HG02588 (cell line): ENCODE measurements around the gene NRG2.

ENCODE experiments used
- ATAC-seq: cut with Tn5 transposase; IDR thresholded peaks from one replicate; pipeline ENCODE4 v1.9.1; 2021; ENCODE audit warnings: mild to moderate bottlenecking, moderate library complexity; ENCODE audit not compliant: unreplicated experiment

NRG2 gene

GRCh38 chr5:139845846-139846681 lies 197.0 kb downstream of the NRG2 start:
- ATAC-seq: no peak

GRCh38 chr5:139844472-139845145 lies 198.5 kb downstream of the NRG2 start:
- peak; percentile 42 for ATAC-seq

- no peak for ATAC-seq
These were observed 199.1 kb downstream of the NRG2 start for GRCh38 chr5:139843991-139844390.

- ATAC-seq: no peak
These were observed 200.8 kb downstream of the NRG2 start for GRCh38 chr5:139842321-139842720.

GRCh38 chr5:139841549-139841948 lies 201.6 kb downstream of the NRG2 start:
- ATAC-seq: no peak

- no peak for ATAC-seq
These were observed 203.2 kb downstream of the NRG2 start for GRCh38 chr5:139839918-139840317.

GRCh38 chr5:139839232-139839815 lies 203.8 kb downstream of the NRG2 start:
- no peak for ATAC-seq

- ATAC-seq: no peak
These were observed 204.5 kb downstream of the NRG2 start for GRCh38 chr5:139838381-139839197.

GRCh38 chr5:139837711-139838380 lies 205.3 kb downstream of the NRG2 start:
- ATAC-seq: no peak

GRCh38 chr5:139836469-139837208 lies 206.5 kb downstream of the NRG2 start:
- ATAC-seq: no peak

GRCh38 chr5:139835656-139836055 lies 207.4 kb downstream of the NRG2 start:
- no peak for ATAC-seq

- ATAC-seq: no peak
These were observed 209.6 kb downstream of the NRG2 start for GRCh38 chr5:139833525-139833924.

- no peak for ATAC-seq
These were observed 211.5 kb downstream of the NRG2 start for GRCh38 chr5:139831624-139832023.

GRCh38 chr5:139829471-139829870 lies 213.6 kb downstream of the NRG2 start:
- no peak for ATAC-seq

- ATAC-seq: no peak
These were observed 214.7 kb downstream of the NRG2 start for GRCh38 chr5:139828207-139828895.

GRCh38 chr5:139825690-139826089 lies 217.4 kb downstream of the NRG2 start:
- no peak for ATAC-seq

GRCh38 chr5:139823757-139824355 lies 219.2 kb downstream of the NRG2 start:
- ATAC-seq: no peak

- no peak for ATAC-seq
These were observed 220.3 kb downstream of the NRG2 start for GRCh38 chr5:139822553-139823425.
